B cell (primary cell): ENCODE data around the gene IGSF8. TPM values are rescaled to one million over a fixed set of nuclear protein-coding genes. Genes with fewer than 3 reads are reported as not detected.

ENCODE experiments used
- ATAC-seq: fragments of 200-7000 bp; cut with Tn5 transposase; one replicate; pipeline ENCODE4 v1.10.0; 2021; ENCODE audit warnings: low read depth, mild to moderate bottlenecking, moderate number of reproducible peaks, moderate library complexity
- CTCF ChIA-PET: fragments of 350-600 bp; sonication (Branson Sonifier 250); formaldehyde crosslinking; loops from one replicate; lab custom pipeline; 2021; ENCODE audit warnings: antibody characterized with exemption, inconsistent platforms; lab: Charles Lee
- POLR2A ChIA-PET: fragments of 350-600 bp; sonication (Branson Sonifier 250); formaldehyde crosslinking; loops from one replicate; lab custom pipeline; 2021; ENCODE audit warnings: antibody characterized with exemption; lab: Charles Lee
- DNase-seq: peaks from one replicate; pipeline ENCODE4 v3.0.0; 2013
- H2AFZ ChIP-seq: 2 replicates; pipeline ENCODE4 v1.6.1; 2012; ENCODE audit warnings: mild to moderate bottlenecking, low read depth, low read length; ENCODE audit not compliant: insufficient read depth, poor library complexity, severe bottlenecking
- H3K27ac ChIP-seq, 2 donors: 1 replicate in 1 of 2; 2 replicates in 1 of 2; pipeline ENCODE4 v1.5.1; 2012 to 2013; ENCODE audit warnings: low read length in 2 of 2, mild to moderate bottlenecking in 2 of 2, moderate library complexity in 1 of 2
- H3K27me3 ChIP-seq, 4 experiments: fragments of 200-600 bp in 1 of 4; sonication (generic) in 1 of 4; replicated peaks in 1 of 4; 1 replicate in 2 of 4; 2 replicates in 2 of 4; pipeline versions ENCODE4 v1.6.1 to v1.7.0; 2013 to 2016; ENCODE audit warnings: low read length in 3 of 4, mild to moderate bottlenecking in 2 of 4, mixed read lengths in 1 of 4, moderate library complexity in 1 of 4; ENCODE audit not compliant: insufficient read depth in 4 of 4, control insufficient read depth in 3 of 4; ENCODE audit errors: control extremely low read depth in 1 of 4
- H3K36me3 ChIP-seq, 2 experiments: replicated peaks in 1 of 2; 1 replicate in 1 of 2; 2 replicates in 1 of 2; pipeline versions ENCODE4 v1.6.1 to v1.7.1; 2013; ENCODE audit warnings: low read length in 1 of 2; ENCODE audit not compliant: insufficient read depth in 2 of 2, control insufficient read depth in 1 of 2; ENCODE audit errors: control extremely low read depth in 1 of 2, extremely low read depth in 1 of 2
- H3K4me1 ChIP-seq, 2 donors: fragments of 200-600 bp in 1 of 2; sonication (generic) in 1 of 2; 1 replicate in 1 of 2; 2 replicates in 1 of 2; pipeline versions ENCODE4 v1.5.1 to v1.6.1; 2013 to 2017; ENCODE audit warnings: low read length in 2 of 2; ENCODE audit not compliant: control insufficient read depth in 2 of 2, insufficient read depth in 2 of 2
- H3K4me2 ChIP-seq: replicated peaks from 2 replicates; pipeline ENCODE3; 2012; ENCODE audit warnings: mild to moderate bottlenecking, low read depth, low read length; ENCODE audit not compliant: poor library complexity, severe bottlenecking
- H3K4me3 ChIP-seq, 5 experiments: fragments of 200-600 bp in 1 of 5; sonication (generic) in 1 of 5; 1 replicate in 3 of 5; 2 replicates in 2 of 5; pipeline versions ENCODE4 v1.5.1 to v1.7.0; 2011 to 2016; ENCODE audit warnings: low read length in 4 of 5, mild to moderate bottlenecking in 4 of 5, low read depth in 2 of 5, control low read depth in 1 of 5, moderate library complexity in 1 of 5; ENCODE audit not compliant: insufficient read depth in 1 of 5; ENCODE audit errors: control extremely low read depth in 1 of 5, extremely low read depth in 1 of 5
- H3K79me2 ChIP-seq: fragments of 200-600 bp; sonication (generic); one replicate; pipeline ENCODE4 v1.6.0; 2016; ENCODE audit warnings: low read length; ENCODE audit not compliant: control insufficient read depth, insufficient read depth
- H3K9ac ChIP-seq: fragments of 200-600 bp; sonication (generic); 2 replicates; pipeline ENCODE4 v1.6.1; 2017; ENCODE audit warnings: mild to moderate bottlenecking, low read length, moderate library complexity
- H3K9me3 ChIP-seq, 3 donors: one replicate each; pipeline versions ENCODE4 v1.6.1 to v1.7.1; 2013; ENCODE audit warnings: low read length in 2 of 3; ENCODE audit not compliant: control insufficient read depth in 2 of 3, insufficient read depth in 1 of 3; ENCODE audit errors: control extremely low read depth in 1 of 3
- H4K20me1 ChIP-seq: 2 replicates; pipeline ENCODE4 v1.6.0; 2012; ENCODE audit warnings: mild to moderate bottlenecking, low read length; ENCODE audit not compliant: insufficient read depth, control insufficient read depth, poor library complexity, severe bottlenecking
- H3K27ac Mint-ChIP-seq: one replicate; pipeline ENCODE4 v1.8.0; 2021; ENCODE audit warnings: mixed read lengths
- H3K27me3 Mint-ChIP-seq: one replicate; pipeline ENCODE4 v1.8.0; 2021; ENCODE audit warnings: mixed read lengths
- H3K4me1 Mint-ChIP-seq: one replicate; pipeline ENCODE4 v1.8.0; 2021; ENCODE audit warnings: mixed read lengths
- H3K4me3 Mint-ChIP-seq: one replicate; pipeline ENCODE4 v1.8.0; 2021; ENCODE audit warnings: mixed read lengths
- H3K9me3 Mint-ChIP-seq: one replicate; pipeline ENCODE4 v1.8.0; 2022; ENCODE audit warnings: mixed read lengths; ENCODE audit not compliant: insufficient read depth
- CTCF ChIP-seq: fragments of 200-600 bp; IDR thresholded peaks from one replicate; pipeline ENCODE4 v1.8.0; 2022; ENCODE audit warnings: antibody characterized with exemption, mild to moderate bottlenecking
- EZH2 ChIP-seq: IDR thresholded peaks from 2 replicates; pipeline ENCODE4 v1.6.1; 2012; ENCODE audit warnings: borderline replicate concordance, low read depth, mild to moderate bottlenecking, moderate library complexity, low read length; ENCODE audit not compliant: insufficient read depth, poor library complexity, severe bottlenecking
- WGBS: methylation state at CpG from one replicate; pipeline ENCODE4 v1.1.5; 2013; ENCODE audit warnings: missing lambda C conversion rate; ENCODE audit not compliant: insufficient coverage; 5-methylcytosine and 5-hydroxymethylcytosine counted together
- intact Hi-C: fragments of 100-400 bp; cut with micrococcal nuclease; formaldehyde crosslinking; loops from one replicate; pipeline ENCODE4 v1.10.0; 2022
- polyA plus RNA-seq: library from polyadenylated mRNA; depleted of rRNA; stranded (reverse); fragments of >200 nt; gene quantifications from 2 replicates; pipeline ENCODE4 v1.2.3, GENCODE V29; 2012
- total RNA-seq, 2 donors: library from RNA; stranded (reverse); fragments of 120-200 nt in 1 of 2; gene quantifications; 1 replicate in 1 of 2; 2 replicates in 1 of 2; pipeline versions ENCODE4 v1.2.3 to v1.2.4, GENCODE V29; 2013 to 2022

IGSF8 gene
- total and polyA plus RNA-seq, 2 donors (not counting 1 experiment from before 2014, with no cell fraction given) = 37.2 to 56.0 TPM

- no peak overlapping the region for H3K9ac ChIP-seq
- H3K36me3 ChIP-seq = no peaks in the 10 kb centered on the region
- POLR2A ChIA-PET = no interaction called here
- CTCF ChIA-PET = no interaction called here
- H3K4me3 Mint-ChIP-seq = no peak overlapping the region
- DNase-seq (no peak), ATAC-seq (no peak)
- H3K4me1 Mint-ChIP-seq = no peaks in the 10 kb centered on the region
- H3K27ac Mint-ChIP-seq = no peak overlapping the region
- H3K9me3 Mint-ChIP-seq = no peaks in the 10 kb centered on the region
- H4K20me1 ChIP-seq = no peaks in the 10 kb centered on the region
- intact Hi-C loops = no loop called here
- peaks cover 45% of the 10 kb centered on the region for H3K27me3 Mint-ChIP-seq
- H3K27me3 ChIP-seq = peaks cover 0 to 13% (median 5%) of the 10 kb centered on the region in 4 experiments
- H3K4me2 ChIP-seq = no peak overlapping the region
- 100% methylated on average over 5 of the region's 5 CpGs for WGBS
- TF ChIP-seq EZH2 (no peak), CTCF (no peak)
- H3K9me3 ChIP-seq = no peaks in the 10 kb centered on the region
- no peaks in the 10 kb centered on the region for H3K4me1 ChIP-seq
- H3K27ac ChIP-seq = no peak overlapping the region
- H2AFZ ChIP-seq = no peak overlapping the region
- H3K79me2 ChIP-seq = no peaks in the 10 kb centered on the region
- no peak overlapping the region for H3K4me3 ChIP-seq
Measured at GRCh38 chr1:160136926-160137200, 38.4 kb upstream of the IGSF8 start.

- H3K4me3 ChIP-seq = no peak overlapping the region
- H3K27me3 Mint-ChIP-seq = peaks cover 41% of the 10 kb centered on the region
- no peaks in the 10 kb centered on the region for H3K9me3 Mint-ChIP-seq
- H3K4me3 Mint-ChIP-seq = no peak overlapping the region
- no peaks in the 10 kb centered on the region for H3K79me2 ChIP-seq
- no peaks in the 10 kb centered on the region for H3K36me3 ChIP-seq
- CTCF ChIA-PET = no interaction called here
- no peak overlapping the region for H3K9ac ChIP-seq
- no peak overlapping the region for H2AFZ ChIP-seq
- no peak for DNase-seq
- intact Hi-C loops = no loop called here
- H3K27me3 ChIP-seq = peaks cover 0 to 11% (median 3%) of the 10 kb centered on the region in 4 experiments
- H4K20me1 ChIP-seq = no peaks in the 10 kb centered on the region
- H3K27ac Mint-ChIP-seq = no peak overlapping the region
- TF ChIP-seq CTCF = no peak
- TF ChIP-seq EZH2 = no peak
- H3K27ac ChIP-seq = no peak overlapping the region
- WGBS = 93% methylated on average over 22 of the region's 22 CpGs
- POLR2A ChIA-PET = no interaction called here
- H3K4me1 ChIP-seq = no peaks in the 10 kb centered on the region
- no peak overlapping the region for H3K4me2 ChIP-seq
- no peak for ATAC-seq
- H3K4me1 Mint-ChIP-seq = no peaks in the 10 kb centered on the region
- H3K9me3 ChIP-seq = no peaks in the 10 kb centered on the region
Measured at GRCh38 chr1:160136121-160136925, 37.9 kb upstream of the IGSF8 start.
